Measurements from ENCODE around the gene VWA3A.
"Not testable (repeated sequence)": the region's sequence is repeated elsewhere in the genome, so short reads cannot be mapped to it uniquely, and the experiment has no call there.

The VWA3A gene

GRCh38 chr16:22089910-22090309, 2.4 kb upstream of the VWA3A start:
- no peak for DNase-seq (ENCODE audit: low spot score)

- DNase-seq (ENCODE audit: low spot score): no peak
Observed at GRCh38 chr16:22091721-22092120, 620 bp upstream of the VWA3A start.

- DNase-seq (ENCODE audit: low spot score): no peak
Observed at GRCh38 chr16:22093331-22093730, 990 bp downstream of the VWA3A start.

- no peak for DNase-seq (ENCODE audit: low spot score)
Observed at GRCh38 chr16:22093996-22094395, 1.7 kb downstream of the VWA3A start.

- peak; percentile 68 for DNase-seq (ENCODE audit: low spot score)
Observed at GRCh38 chr16:22098405-22099255, 6.3 kb downstream of the VWA3A start.

- DNase-seq (ENCODE audit: low spot score): no peak
Observed at GRCh38 chr16:22099256-22099975, 7.1 kb downstream of the VWA3A start.

GRCh38 chr16:22103441-22103840, 11.1 kb downstream of the VWA3A start:
- DNase-seq (ENCODE audit: low spot score): no peak

- DNase-seq (ENCODE audit: low spot score): no peak
Observed at GRCh38 chr16:22109258-22109898, 17.0 kb downstream of the VWA3A start.

GRCh38 chr16:22111629-22112028, 19.3 kb downstream of the VWA3A start:
- DNase-seq (ENCODE audit: low spot score): not testable (repeated sequence)

GRCh38 chr16:22116095-22116700, 23.9 kb downstream of the VWA3A start:
- DNase-seq (ENCODE audit: low spot score): no peak

GRCh38 chr16:22117609-22118008, 25.3 kb downstream of the VWA3A start:
- no peak for DNase-seq (ENCODE audit: low spot score)

- DNase-seq (ENCODE audit: low spot score): no peak
Observed at GRCh38 chr16:22120440-22120839, 28.1 kb downstream of the VWA3A start.

GRCh38 chr16:22122239-22122638, 29.9 kb downstream of the VWA3A start:
- DNase-seq (ENCODE audit: low spot score): no peak

GRCh38 chr16:22123146-22123545, 30.8 kb downstream of the VWA3A start:
- DNase-seq (ENCODE audit: low spot score): peak; percentile 25

GRCh38 chr16:22123759-22124490, 31.6 kb downstream of the VWA3A start:
- DNase-seq (ENCODE audit: low spot score): no peak

- DNase-seq (ENCODE audit: low spot score): no peak
Observed at GRCh38 chr16:22124583-22125284, 32.4 kb downstream of the VWA3A start.

GRCh38 chr16:22126037-22126558, 33.8 kb downstream of the VWA3A start:
- DNase-seq (ENCODE audit: low spot score): no peak

- not testable (repeated sequence) for DNase-seq (ENCODE audit: low spot score)
Observed at GRCh38 chr16:22128537-22128936, 36.2 kb downstream of the VWA3A start.

GRCh38 chr16:22130528-22130927, 38.2 kb downstream of the VWA3A start:
- no peak for DNase-seq (ENCODE audit: low spot score)

- no peak for DNase-seq (ENCODE audit: low spot score)
Observed at GRCh38 chr16:22132801-22133200, 40.5 kb downstream of the VWA3A start.

GRCh38 chr16:22138482-22138881, 46.1 kb downstream of the VWA3A start:
- DNase-seq (ENCODE audit: low spot score): no peak
